ENCODE data around the gene ADCY7. TPM values are rescaled to one million over a fixed set of nuclear protein-coding genes. Genes with fewer than 3 reads are reported as not detected.

The ADCY7 gene
- total RNA-seq, 4 donors from 2014 or later = 14.0 to 38.9 (median 21.4) TPM

- TF ChIP-seq CTCF (IDR thresholded peaks at IDR 0.05) = no peak
- ATAC-seq (ENCODE audit: low FRiP score) (no peak), DNase-seq (ENCODE audit: low spot score) (no peak)
Observed at GRCh38 chr16:50268352-50268751, 2.0 kb downstream of the ADCY7 start.

- no peak for TF ChIP-seq CTCF (IDR thresholded peaks at IDR 0.05)
- no peak for DNase-seq (ENCODE audit: low spot score)
Observed at GRCh38 chr16:50269061-50269705, 2.8 kb downstream of the ADCY7 start.

GRCh38 chr16:50269769-50270509 lies 3.6 kb downstream of the ADCY7 start:
- ATAC-seq (ENCODE audit: low FRiP score) (no peak), DNase-seq (ENCODE audit: low spot score) (no peak)
- no peak for TF ChIP-seq CTCF (IDR thresholded peaks at IDR 0.05)

More at GRCh38 chr16:50269061-50269705, 2.8 kb downstream of the ADCY7 start:
- ATAC-seq (ENCODE audit: low FRiP score) = no peak

- TF ChIP-seq CTCF (IDR thresholded peaks at IDR 0.05) = no peak
- DNase-seq (ENCODE audit: low spot score) = no peak
- no peak for ATAC-seq (ENCODE audit: low FRiP score)
Observed at GRCh38 chr16:50270510-50271147, 4.3 kb downstream of the ADCY7 start.

- ATAC-seq (ENCODE audit: low FRiP score) (no peak), DNase-seq (ENCODE audit: low spot score) (no peak)
- TF ChIP-seq CTCF (IDR thresholded peaks at IDR 0.05) = no peak
Observed at GRCh38 chr16:50271148-50272041, 5.0 kb downstream of the ADCY7 start.

- ATAC-seq (ENCODE audit: low FRiP score) (no peak), DNase-seq (ENCODE audit: low spot score) (no peak)
- no peak for TF ChIP-seq CTCF (IDR thresholded peaks at IDR 0.05)
Observed at GRCh38 chr16:50272111-50272571, 5.8 kb downstream of the ADCY7 start.

All from omental fat pad (tissue), 4 donors.